Right lobe of liver (tissue), 6 donors: ENCODE measurements around the gene GOLPH3. TPM values are rescaled to one million over a fixed set of nuclear protein-coding genes. Genes with fewer than 3 reads are reported as not detected.
"Not testable (repeated sequence)": the region's sequence is repeated elsewhere in the genome, so short reads cannot be mapped to it uniquely, and the experiment has no call there.

Experiments used
- ATAC-seq, 4 donors: fragments of 200-7000 bp; cut with Tn5 transposase; one replicate each; pipeline ENCODE4 v1.9.1; 2020; ENCODE audit warnings: mild to moderate bottlenecking in 4 of 4, moderate library complexity in 4 of 4
- DNase-seq, 3 donors: peaks; one replicate each; pipeline ENCODE4 v3.0.0-alpha.2; 2020
- H3K27ac ChIP-seq, 3 donors: fragments of 200-600 bp; one replicate each; pipeline ENCODE4 v1.8.0; 2022
- H3K27me3 ChIP-seq, 2 donors: fragments of 200-600 bp; one replicate each; pipeline ENCODE4 v1.8.0; 2022
- H3K36me3 ChIP-seq, 4 donors: fragments of 200-600 bp; sonication (generic) in 1 of 4; one replicate each; pipeline versions ENCODE4 v1.5.1 to v1.8.0; 2017 to 2022; ENCODE audit warnings: control low read depth in 1 of 4
- H3K4me1 ChIP-seq, 4 donors: fragments of 200-600 bp; sonication (generic) in 1 of 4; one replicate each; pipeline versions ENCODE4 v1.5.1 to v1.8.0; 2017 to 2022; ENCODE audit warnings: control low read depth in 1 of 4
- H3K4me3 ChIP-seq, 3 donors: fragments of 200-600 bp; one replicate each; pipeline ENCODE4 v1.8.0; 2022
- H3K9me3 ChIP-seq, 4 donors: fragments of 200-600 bp; sonication (generic) in 1 of 4; one replicate each; pipeline versions ENCODE4 v1.5.1 to v1.8.0; 2017 to 2022; ENCODE audit warnings: control low read depth in 1 of 4
- CTCF ChIP-seq, 4 donors: fragments of 200-600 bp in 3 of 4; fragments of 450-650 bp in 1 of 4; IDR thresholded peaks; one replicate each; pipeline versions ENCODE4 v1.5.1 to v1.8.0; 2016 to 2022; ENCODE audit warnings: antibody characterized with exemption in 4 of 4, mild to moderate bottlenecking in 2 of 4
- POLR2A ChIP-seq: fragments of 450-650 bp; IDR thresholded peaks from one replicate; pipeline ENCODE4 v1.6.1; 2017; ENCODE audit warnings: antibody characterized with exemption, mild to moderate bottlenecking
- WGBS: methylation state at CpG from one replicate; pipeline ENCODE4 v1.1.6; 2018; ENCODE audit warnings: low coverage, low lambda C conversion rate; ENCODE audit not compliant: insufficient coverage; ENCODE audit errors: missing lambda C conversion rate; 5-methylcytosine and 5-hydroxymethylcytosine counted together
- intact Hi-C, 2 donors: fragments of 100-400 bp; cut with DNase I; formaldehyde crosslinking; loops; one replicate each; pipeline versions ENCODE4 v1.11.2 to v1.14.1; 2022
- total RNA-seq, 6 experiments: library from RNA; depleted of rRNA in 2 of 6; stranded (reverse); fragments of >200 nt in 2 of 6; fragmentation: NEBNext Ultra II Directional in 3 of 6; extraction: Animal tissue kit (Norgen Biotek cat#: 25700) in 3 of 6; gene quantifications; one replicate each; pipeline versions ENCODE4 v1.1.0 to v1.2.4, GENCODE V29; 2016 to 2023
- donor health status: DM: no; HTN: yes; CAD: no.
- donor health status: DM: no; HTN: no; CAD: no.
- donor health status: DM: no; HTN: no; CAD: no.
- donor health status: DM: no; HTN: yes; CAD: no.
- donor health status: DM: no; HTN: yes; CAD: no.

The GOLPH3 gene
- total RNA-seq, 6 experiments from 2014 or later: 59.1 to 141 (median 95.9) TPM

GRCh38 chr5:32173267-32174010 lies 680 bp downstream of the GOLPH3 start:
- DNase-seq (peak; percentile 60 to 82 (median 80)), ATAC-seq (peak; percentile 23 to 64 (median 60))
- WGBS: under 1% methylated on average over 27 of the region's 74 CpGs
- H3K27ac ChIP-seq: peak overlapping the region; percentile 100
- peaks cover 0 to 18% (median 9%) of the 10 kb centered on the region in 4 donors for H3K36me3 ChIP-seq
- no peak for TF ChIP-seq CTCF (IDR thresholded peaks at IDR 0.05)
- intact Hi-C loops: no loop called here
- no peaks in the 10 kb centered on the region for H3K9me3 ChIP-seq
- H3K27me3 ChIP-seq: no peaks in the 10 kb centered on the region
- peaks cover 0 to 40% (median 7%) of the 10 kb centered on the region in 4 donors for H3K4me1 ChIP-seq
- H3K4me3 ChIP-seq: peak overlapping the region; percentile 64 to 82 (median 82)

GRCh38 chr5:32172923-32173266 lies 1.2 kb downstream of the GOLPH3 start:
- WGBS: 0% methylated on average over 4 of the region's 4 CpGs
- Histone ChIP-seq H3K4me1 (peaks cover 0 to 40% (median 7%) of the 10 kb centered on the region in 4 donors), H3K27ac (peak overlapping the region; percentile 100), H3K4me3 (peak overlapping the region; percentile 64 to 82 (median 82)), H3K27me3 (no peaks in the 10 kb centered on the region), H3K9me3 (no peaks in the 10 kb centered on the region), H3K36me3 (peaks cover 0 to 23% (median 11%) of the 10 kb centered on the region in 4 donors)
- TF ChIP-seq CTCF (IDR thresholded peaks at IDR 0.05): no peak
- TF ChIP-seq POLR2A: no peak
- no peak for DNase-seq
- intact Hi-C loops: no loop called here
- no peak for ATAC-seq

DNA sequence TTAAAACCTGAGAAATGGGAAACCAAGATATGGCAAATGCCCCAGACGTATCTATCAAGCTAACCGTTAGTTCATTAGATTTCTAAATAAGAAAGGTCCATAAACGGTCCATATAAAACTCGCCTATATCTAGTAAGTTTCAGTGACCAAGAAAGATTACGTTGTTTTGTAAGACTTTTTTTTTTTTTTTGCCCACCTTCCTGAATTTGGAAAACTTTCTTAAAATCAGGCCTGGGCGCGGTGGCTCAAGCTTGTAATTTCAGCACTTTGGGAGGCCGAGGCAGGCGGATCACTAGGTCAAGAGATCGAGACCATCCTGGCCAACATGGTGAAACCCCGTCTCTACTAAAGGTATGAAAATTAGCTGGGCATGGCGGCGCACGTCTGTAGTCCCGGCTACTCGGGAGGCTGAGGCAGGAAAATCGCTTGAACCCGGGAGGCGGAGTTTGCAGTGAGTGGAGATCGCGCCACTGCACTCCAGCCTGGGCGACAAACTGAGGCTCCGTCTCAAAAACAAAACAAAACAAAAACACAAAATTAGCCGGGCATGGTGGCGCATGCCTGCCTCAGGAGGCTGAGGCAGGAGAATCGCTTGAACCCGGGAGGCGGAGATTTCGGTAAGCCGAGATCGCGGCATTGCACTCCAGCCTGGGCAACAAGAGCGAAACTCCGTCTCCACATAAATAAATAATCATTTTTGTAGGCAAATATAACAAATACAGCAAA lies 1.8 kb downstream of the GOLPH3 start:
- peak in 1 of 3 donors; percentile 45 for DNase-seq
- intact Hi-C loops, H3K9me3 ChIP-seq, H3K27me3 ChIP-seq: not testable (repeated sequence)
- peaks cover 0 to 40% (median 7%) of the 10 kb centered on the region in 4 donors for H3K4me1 ChIP-seq
- ATAC-seq: peak in 1 of 4 donors; percentile 2
- H3K4me3 ChIP-seq: peak overlapping the region; percentile 64 to 82 (median 82)
- 4% methylated on average over 34 of the region's 34 CpGs for WGBS
- peaks cover 0 to 28% (median 13%) of the 10 kb centered on the region in 4 donors for H3K36me3 ChIP-seq
- peak; percentile 41 for TF ChIP-seq POLR2A
- H3K27ac ChIP-seq: peak overlapping the region; percentile 100

DNA sequence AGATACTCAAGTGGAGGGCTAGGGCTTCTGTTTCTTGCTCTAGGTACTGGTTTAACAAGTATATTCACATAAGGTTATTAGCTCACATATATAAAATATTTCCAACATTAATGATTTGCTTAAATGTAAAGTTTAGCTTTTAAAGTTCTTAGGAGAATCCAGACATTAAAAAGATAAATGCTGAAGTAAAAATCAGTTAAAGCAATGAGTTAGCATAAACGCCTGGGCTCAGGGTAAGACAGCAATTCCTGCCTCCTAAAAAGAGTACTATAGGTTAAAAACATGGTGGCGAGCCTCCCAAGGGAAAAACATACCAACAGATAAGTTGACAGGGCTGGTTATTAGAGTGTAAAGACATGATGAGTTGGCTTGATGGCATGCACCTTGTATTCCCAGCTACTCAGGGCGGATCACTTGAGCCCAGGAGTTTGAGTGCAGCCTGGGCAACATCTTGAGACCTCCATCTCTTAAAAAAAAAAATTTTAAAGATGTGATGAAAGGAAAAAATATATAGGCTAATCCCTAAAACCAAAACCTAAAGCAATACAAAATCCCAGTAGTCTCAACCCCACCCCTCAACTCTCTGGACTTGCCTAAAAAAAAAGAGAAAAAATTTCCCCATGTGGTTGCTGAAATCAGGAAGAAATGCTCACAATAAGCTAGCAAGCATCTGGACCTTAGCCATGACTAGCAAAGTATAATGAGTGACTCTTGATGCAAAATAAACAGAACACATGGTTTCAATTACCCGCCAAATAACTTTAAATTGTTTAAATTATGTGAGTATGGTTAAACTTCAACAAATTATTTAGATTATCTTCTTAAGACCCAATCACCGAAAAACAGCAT lies 3.6 kb downstream of the GOLPH3 start:
- ATAC-seq: no peak
- peaks cover 0 to 51% (median 13%) of the 10 kb centered on the region in 4 donors for H3K4me1 ChIP-seq
- no peaks in the 10 kb centered on the region for H3K27me3 ChIP-seq
- WGBS: 61% methylated on average over 5 of the region's 5 CpGs
- no peak overlapping the region for H3K27ac ChIP-seq
- H3K4me3 ChIP-seq: peak overlapping the region in 1 of 3 donors; percentile 6
- TF ChIP-seq POLR2A: no peak
- no peak for TF ChIP-seq CTCF (IDR thresholded peaks at IDR 0.05)
- intact Hi-C loops: no loop called here
- H3K36me3 ChIP-seq: peaks cover 0 to 32% (median 16%) of the 10 kb centered on the region in 4 donors
- DNase-seq: no peak
- H3K9me3 ChIP-seq: no peaks in the 10 kb centered on the region
